OCI-LY1 (cell line): ENCODE results near the gene SMOC2.

Source experiments
- H2AFZ ChIP-seq: fragments of 200-600 bp; sonication (generic), shearing (Covaris generic); 2 replicates; pipeline ENCODE4 v1.6.0; 2014; ENCODE audit warnings: antibody characterized with exemption, mild to moderate bottlenecking, low read length
- H3F3A ChIP-seq: fragments of 200-600 bp; sonication (generic), shearing (Covaris generic); 2 replicates; pipeline ENCODE4 v1.6.0; 2014; ENCODE audit warnings: mild to moderate bottlenecking, antibody characterized with exemption, low read length, moderate library complexity; ENCODE audit not compliant: insufficient read depth
- H3K27ac ChIP-seq: fragments of 200-600 bp; sonication (generic); 2 replicates; pipeline ENCODE4 v1.5.1; 2014; ENCODE audit warnings: low read length, mixed run types, mild to moderate bottlenecking, low read depth; ENCODE audit not compliant: poor library complexity, severe bottlenecking
- H3K27me3 ChIP-seq: fragments of 200-600 bp; sonication (generic); 2 replicates; pipeline ENCODE4 v1.6.0; 2014; ENCODE audit warnings: antibody characterized with exemption, mild to moderate bottlenecking, low read length, moderate library complexity; ENCODE audit not compliant: insufficient read depth
- H3K36me3 ChIP-seq: fragments of 200-600 bp; sonication (generic); 2 replicates; pipeline ENCODE4 v1.6.1; 2014; ENCODE audit warnings: mild to moderate bottlenecking, antibody characterized with exemption, low read length, moderate library complexity, mixed read lengths; ENCODE audit not compliant: insufficient read depth
- H3K4me1 ChIP-seq: fragments of 200-600 bp; sonication (generic); 2 replicates; pipeline ENCODE4 v1.5.1; 2014; ENCODE audit warnings: mild to moderate bottlenecking, low read length, moderate library complexity; ENCODE audit not compliant: insufficient read depth, severe bottlenecking
- H3K4me2 ChIP-seq: fragments of 200-600 bp; sonication (generic), shearing (Covaris generic); 2 replicates; pipeline ENCODE4 v1.6.1; 2014; ENCODE audit warnings: low read length
- H3K4me3 ChIP-seq: fragments of 200-600 bp; sonication (generic); 2 replicates; pipeline ENCODE4 v1.5.1; 2014; ENCODE audit warnings: low read length, low read depth, mild to moderate bottlenecking, mixed read lengths; ENCODE audit not compliant: poor library complexity, severe bottlenecking
- H3K79me2 ChIP-seq: fragments of 200-600 bp; shearing (Covaris generic); 2 replicates; pipeline ENCODE4 v1.6.1; 2016; ENCODE audit warnings: mixed run types, low read length, mixed read lengths; ENCODE audit not compliant: insufficient read depth
- H3K9ac ChIP-seq: fragments of 200-600 bp; sonication (generic), shearing (Covaris generic); 2 replicates; pipeline ENCODE4 v1.6.1; 2014; ENCODE audit warnings: mild to moderate bottlenecking, low read length, mixed read lengths
- H3K9me2 ChIP-seq: fragments of 200-600 bp; sonication (generic), shearing (Covaris generic); 2 replicates; pipeline ENCODE4 v1.6.1; 2014; ENCODE audit warnings: low read depth, mild to moderate bottlenecking, low read length, mixed read lengths
- H3K9me3 ChIP-seq: fragments of 200-600 bp; shearing (Covaris generic); 2 replicates; pipeline ENCODE4 v1.6.1; 2014; ENCODE audit warnings: low read length, mixed read lengths
- H4K20me1 ChIP-seq: fragments of 200-600 bp; sonication (generic), shearing (Covaris generic); 2 replicates; pipeline ENCODE4 v1.6.0; 2016; ENCODE audit warnings: mild to moderate bottlenecking, low read length; ENCODE audit not compliant: insufficient read depth
- EZH2 ChIP-seq: fragments of 200-600 bp; sonication (generic), shearing (Covaris generic); IDR thresholded peaks from 2 replicates; pipeline ENCODE4 v1.8.0; 2017; ENCODE audit warnings: borderline replicate concordance, mixed run types, mild to moderate bottlenecking, antibody characterized with exemption, low read length, moderate library complexity, mixed read lengths
- TF ChIP-seq, protein P1 (sequence below): fragments of 200-600 bp; sonication (generic), shearing (Covaris generic); IDR thresholded peaks from 2 replicates; pipeline ENCODE4 v1.5.1; 2017; ENCODE audit warnings: mild to moderate bottlenecking, antibody characterized with exemption, low read length, moderate library complexity, mixed read lengths

The SMOC2 gene

DNA sequence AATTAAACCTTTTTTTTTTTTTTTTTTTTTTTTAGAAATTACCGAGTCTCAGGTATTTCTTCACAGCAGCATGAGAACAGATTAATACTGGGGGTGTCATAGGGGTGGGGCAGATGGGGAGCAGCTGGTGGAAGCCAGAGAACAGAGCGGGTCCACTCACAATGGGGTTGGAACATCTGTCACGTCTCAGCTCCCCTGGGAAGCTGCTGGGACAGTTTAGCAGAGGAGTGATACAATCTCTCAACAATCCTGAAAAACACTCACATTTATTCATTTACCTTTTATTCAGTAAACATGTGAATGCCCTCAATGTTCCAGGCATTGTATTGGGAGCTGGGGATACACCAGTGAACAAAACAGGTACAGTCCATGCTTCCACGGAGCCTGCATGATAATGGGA is 162.2 kb downstream of the SMOC2 start:
- Histone ChIP-seq H2AFZ (no peak overlapping the region), H3K9me2 (no peaks in the 10 kb centered on the region), H3F3A (no peaks in the 10 kb centered on the region), H3K36me3 (no peaks in the 10 kb centered on the region), H3K79me2 (no peaks in the 10 kb centered on the region), H3K27ac (no peak overlapping the region), H3K9me3 (no peaks in the 10 kb centered on the region), H3K4me1 (no peaks in the 10 kb centered on the region), H4K20me1 (no peaks in the 10 kb centered on the region), H3K27me3 (no peaks in the 10 kb centered on the region), H3K4me3 (no peak overlapping the region), H3K9ac (no peak overlapping the region), H3K4me2 (no peak overlapping the region)
- no peak for TF ChIP-seq EZH2
- TF ChIP-seq, protein P1, sequence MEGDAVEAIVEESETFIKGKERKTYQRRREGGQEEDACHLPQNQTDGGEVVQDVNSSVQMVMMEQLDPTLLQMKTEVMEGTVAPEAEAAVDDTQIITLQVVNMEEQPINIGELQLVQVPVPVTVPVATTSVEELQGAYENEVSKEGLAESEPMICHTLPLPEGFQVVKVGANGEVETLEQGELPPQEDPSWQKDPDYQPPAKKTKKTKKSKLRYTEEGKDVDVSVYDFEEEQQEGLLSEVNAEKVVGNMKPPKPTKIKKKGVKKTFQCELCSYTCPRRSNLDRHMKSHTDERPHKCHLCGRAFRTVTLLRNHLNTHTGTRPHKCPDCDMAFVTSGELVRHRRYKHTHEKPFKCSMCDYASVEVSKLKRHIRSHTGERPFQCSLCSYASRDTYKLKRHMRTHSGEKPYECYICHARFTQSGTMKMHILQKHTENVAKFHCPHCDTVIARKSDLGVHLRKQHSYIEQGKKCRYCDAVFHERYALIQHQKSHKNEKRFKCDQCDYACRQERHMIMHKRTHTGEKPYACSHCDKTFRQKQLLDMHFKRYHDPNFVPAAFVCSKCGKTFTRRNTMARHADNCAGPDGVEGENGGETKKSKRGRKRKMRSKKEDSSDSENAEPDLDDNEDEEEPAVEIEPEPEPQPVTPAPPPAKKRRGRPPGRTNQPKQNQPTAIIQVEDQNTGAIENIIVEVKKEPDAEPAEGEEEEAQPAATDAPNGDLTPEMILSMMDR: no peak

DNA sequence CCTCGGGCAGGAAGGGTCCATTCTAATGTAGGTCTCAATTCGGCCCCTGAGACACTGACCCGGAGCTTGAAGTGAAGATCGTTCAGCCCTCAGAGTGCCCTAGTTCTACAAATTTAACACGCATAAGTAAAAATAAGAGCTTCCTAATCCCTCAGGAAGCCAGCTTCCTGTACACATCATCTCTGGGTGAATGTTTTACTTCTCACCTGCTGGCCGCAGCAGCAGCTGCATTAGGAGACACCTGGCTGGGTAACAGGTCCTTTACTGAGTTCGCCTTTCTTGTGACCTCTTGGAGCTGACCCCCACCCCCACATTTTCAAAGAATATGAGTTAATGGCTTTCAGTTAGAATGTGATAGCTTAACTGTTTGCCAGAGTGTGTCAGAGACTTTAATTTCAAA is 165.0 kb downstream of the SMOC2 start:
- no peak overlapping the region for H3K4me2 ChIP-seq
- H3K27ac ChIP-seq: no peak overlapping the region
- H3K4me3 ChIP-seq: no peak overlapping the region
- no peaks in the 10 kb centered on the region for H4K20me1 ChIP-seq
- no peaks in the 10 kb centered on the region for H3K9me2 ChIP-seq
- H2AFZ ChIP-seq: no peak overlapping the region
- H3K79me2 ChIP-seq: no peaks in the 10 kb centered on the region
- H3K9me3 ChIP-seq: no peaks in the 10 kb centered on the region
- no peak for TF ChIP-seq EZH2
- TF ChIP-seq, protein P1: no peak
- no peak overlapping the region for H3K9ac ChIP-seq
- H3K27me3 ChIP-seq: no peaks in the 10 kb centered on the region
- no peaks in the 10 kb centered on the region for H3F3A ChIP-seq
- H3K4me1 ChIP-seq: no peaks in the 10 kb centered on the region
- no peaks in the 10 kb centered on the region for H3K36me3 ChIP-seq

DNA sequence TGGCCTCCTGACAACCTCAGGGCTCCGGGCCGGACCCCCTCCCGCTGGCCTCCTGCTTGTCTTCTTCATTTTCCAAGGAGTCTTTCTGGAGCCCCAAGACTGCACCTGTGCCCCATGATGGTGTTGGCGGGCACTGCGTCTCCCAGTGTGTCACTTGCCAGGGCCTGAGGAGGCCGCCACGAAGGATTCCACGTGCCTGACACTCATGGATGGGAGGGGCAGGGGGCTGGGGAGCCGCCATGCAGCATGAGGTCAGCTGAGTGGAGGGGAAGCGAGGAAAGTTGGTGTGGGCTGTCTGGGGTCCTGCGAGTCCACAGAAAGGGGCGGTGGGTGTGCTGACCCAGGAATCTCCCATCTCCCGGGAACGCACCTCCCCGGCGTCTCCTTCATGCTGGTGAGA is 165.7 kb downstream of the SMOC2 start:
- Histone ChIP-seq H3K9me3 (no peaks in the 10 kb centered on the region), H3K36me3 (no peaks in the 10 kb centered on the region), H4K20me1 (no peaks in the 10 kb centered on the region), H3K27me3 (no peaks in the 10 kb centered on the region), H3K27ac (no peak overlapping the region), H3K79me2 (no peaks in the 10 kb centered on the region), H3K4me1 (no peaks in the 10 kb centered on the region), H3F3A (no peaks in the 10 kb centered on the region), H2AFZ (no peak overlapping the region), H3K9ac (no peak overlapping the region), H3K4me2 (no peak overlapping the region), H3K4me3 (no peak overlapping the region), H3K9me2 (no peaks in the 10 kb centered on the region)
- no peak for TF ChIP-seq EZH2
- TF ChIP-seq, protein P1: no peak
